Activated CD8-positive, alpha-beta memory T cell treated with anti-CD3 and anti-CD28 coated beads for 4 hours (primary cell): ENCODE results near the gene PYGB.

Experiments used
- DNase-seq, 2 donors: peaks; one replicate each; pipeline ENCODE4 v3.0.0-alpha.2; 2020; ENCODE audit warnings: low read depth in 2 of 2

The PYGB gene

GRCh38 chr20:25216199-25216945, 31.5 kb upstream of the PYGB start:
- DNase-seq = no peak

GRCh38 chr20:25217161-25218108, 30.4 kb upstream of the PYGB start:
- DNase-seq = no peak

- no peak for DNase-seq
Observed at GRCh38 chr20:25218109-25218486, 29.8 kb upstream of the PYGB start.

GRCh38 chr20:25218492-25218891, 29.4 kb upstream of the PYGB start:
- DNase-seq = no peak

GRCh38 chr20:25219365-25219764, 28.5 kb upstream of the PYGB start:
- DNase-seq = no peak

- no peak for DNase-seq
Observed at GRCh38 chr20:25220021-25220730, 27.7 kb upstream of the PYGB start.

- DNase-seq = no peak
Observed at GRCh38 chr20:25220810-25221591, 26.9 kb upstream of the PYGB start.

GRCh38 chr20:25221592-25222460, 26.1 kb upstream of the PYGB start:
- DNase-seq = no peak

GRCh38 chr20:25222461-25223178, 25.3 kb upstream of the PYGB start:
- no peak for DNase-seq

GRCh38 chr20:25223179-25223661, 24.7 kb upstream of the PYGB start:
- DNase-seq = no peak

- no peak for DNase-seq
Observed at GRCh38 chr20:25223765-25224720, 23.8 kb upstream of the PYGB start.

GRCh38 chr20:25224941-25225340, 22.9 kb upstream of the PYGB start:
- no peak for DNase-seq

- DNase-seq = no peak
Observed at GRCh38 chr20:25225642-25226432, 22.0 kb upstream of the PYGB start.

GRCh38 chr20:25226433-25227316, 21.2 kb upstream of the PYGB start:
- DNase-seq = no peak

GRCh38 chr20:25227317-25227831, 20.5 kb upstream of the PYGB start:
- DNase-seq = no peak

- no peak for DNase-seq
Observed at GRCh38 chr20:25229486-25230165, 18.3 kb upstream of the PYGB start.
